Measurements from ENCODE around the gene SV2B.

SV2B gene

GRCh38 chr15:91141097-91141496 is 41.0 kb downstream of the SV2B start:
- no peak for DNase-seq (ENCODE audit: low read depth)

GRCh38 chr15:91142106-91142744 is 42.2 kb downstream of the SV2B start:
- DNase-seq (ENCODE audit: low read depth) = no peak

- no peak for DNase-seq (ENCODE audit: low read depth)
Observed at GRCh38 chr15:91142946-91143345, 42.9 kb downstream of the SV2B start.

GRCh38 chr15:91146728-91147127 is 46.7 kb downstream of the SV2B start:
- DNase-seq (ENCODE audit: low read depth) = no peak

GRCh38 chr15:91148243-91148642 is 48.2 kb downstream of the SV2B start:
- DNase-seq (ENCODE audit: low read depth) = no peak

- DNase-seq (ENCODE audit: low read depth) = no peak
Observed at GRCh38 chr15:91150502-91151160, 50.6 kb downstream of the SV2B start.

GRCh38 chr15:91151781-91152563 is 51.9 kb downstream of the SV2B start:
- no peak for DNase-seq (ENCODE audit: low read depth)

- no peak for DNase-seq (ENCODE audit: low read depth)
Observed at GRCh38 chr15:91152896-91153581, 53.0 kb downstream of the SV2B start.

GRCh38 chr15:91153954-91154353 is 53.9 kb downstream of the SV2B start:
- DNase-seq (ENCODE audit: low read depth) = no peak

- DNase-seq (ENCODE audit: low read depth) = no peak
Observed at GRCh38 chr15:91156175-91156726, 56.2 kb downstream of the SV2B start.

GRCh38 chr15:91158415-91159394 is 58.6 kb downstream of the SV2B start:
- no peak for DNase-seq (ENCODE audit: low read depth)

GRCh38 chr15:91165850-91166249 is 65.8 kb downstream of the SV2B start:
- no peak for DNase-seq (ENCODE audit: low read depth)

- no peak for DNase-seq (ENCODE audit: low read depth)
Observed at GRCh38 chr15:91168457-91168856, 68.4 kb downstream of the SV2B start.

GRCh38 chr15:91171334-91171733 is 71.3 kb downstream of the SV2B start:
- no peak for DNase-seq (ENCODE audit: low read depth)

- DNase-seq (ENCODE audit: low read depth) = no peak
Observed at GRCh38 chr15:91182101-91182500, 82.0 kb downstream of the SV2B start.

GRCh38 chr15:91183596-91183995 is 83.5 kb downstream of the SV2B start:
- no peak for DNase-seq (ENCODE audit: low read depth)

GRCh38 chr15:91184441-91184840 is 84.4 kb downstream of the SV2B start:
- no peak for DNase-seq (ENCODE audit: low read depth)

- no peak for DNase-seq (ENCODE audit: low read depth)
Observed at GRCh38 chr15:91186904-91187656, 87.0 kb downstream of the SV2B start.

GRCh38 chr15:91192285-91192684 is 92.2 kb downstream of the SV2B start:
- DNase-seq (ENCODE audit: low read depth) = no peak

GRCh38 chr15:91192690-91193377 is 92.8 kb downstream of the SV2B start:
- no peak for DNase-seq (ENCODE audit: low read depth)

Measured in activated T-helper 1 cell treated with Interleukin-2 at 50 U/mL for 16 hours (primary cell).